IMR-90 (cell line): ENCODE results near the gene VPS13C. TPM values are rescaled to one million over a fixed set of nuclear protein-coding genes. Genes with fewer than 3 reads are reported as not detected.

ENCODE experiments used
- ATAC-seq: fragments of 200-7000 bp; cut with Tn5 transposase; 2 replicates; pipeline ENCODE4 v1.9.1; 2020; ENCODE audit warnings: low read depth, mild to moderate bottlenecking, moderate library complexity
- BruUV-seq: library from RNA; stranded (reverse); fragments of 400-500 nt; replicated peaks from 2 replicates; lab custom pipeline; 2021; lab: Mats Ljungman, UMichigan
- CTCF ChIA-PET: fragments of 300-600 bp; formaldehyde crosslinking; extraction: SDS; loops from one replicate; lab custom pipeline; 2021; ENCODE audit warnings: antibody characterized with exemption; lab: Yijun Ruan, JAX
- POLR2A ChIA-PET: fragments of 300-600 bp; sonication (Branson Sonifier 250); formaldehyde crosslinking; loops from one replicate; lab custom pipeline; 2022; ENCODE audit warnings: antibody characterized with exemption; ENCODE audit not compliant: unreplicated experiment; lab: Charles Lee
- DNase-seq: peaks from one replicate; pipeline ENCODE4 v3.0.0; 2013
- H2AFZ ChIP-seq: replicated peaks from 2 replicates; pipeline ENCODE3; 2013; ENCODE audit warnings: low read length, mild to moderate bottlenecking; ENCODE audit not compliant: poor library complexity
- H2AK5ac ChIP-seq: 2 replicates; pipeline ENCODE4 v1.6.1; 2013; ENCODE audit warnings: low read depth, low read length, inconsistent platforms
- H2AK9ac ChIP-seq: replicated peaks from 2 replicates; pipeline ENCODE3; 2013; ENCODE audit warnings: mild to moderate bottlenecking, low read depth, low read length, moderate library complexity; ENCODE audit not compliant: poor library complexity
- H2BK120ac ChIP-seq: 2 replicates; pipeline ENCODE4 v1.6.1; 2013; ENCODE audit warnings: low read depth, low read length, inconsistent platforms
- H2BK15ac ChIP-seq: 3 replicates; pipeline ENCODE4 v1.6.1; 2013; ENCODE audit warnings: low read depth, low read length, inconsistent platforms
- H2BK20ac ChIP-seq: 2 replicates; pipeline ENCODE4 v1.6.1; 2013; ENCODE audit warnings: low read depth, mild to moderate bottlenecking, inconsistent platforms, low read length, moderate library complexity
- H2BK5ac ChIP-seq: 2 replicates; pipeline ENCODE4 v1.6.1; 2013; ENCODE audit warnings: mild to moderate bottlenecking, low read depth, low read length, inconsistent platforms; ENCODE audit not compliant: poor library complexity, severe bottlenecking
- H3K14ac ChIP-seq: replicated peaks from 2 replicates; pipeline ENCODE4 v1.6.1; 2013; ENCODE audit warnings: low read depth, low read length, inconsistent platforms
- H3K18ac ChIP-seq: 2 replicates; pipeline ENCODE4 v1.6.1; 2013; ENCODE audit warnings: low read depth, low read length, control low read depth
- H3K23ac ChIP-seq: 2 replicates; pipeline ENCODE4 v1.6.1; 2013; ENCODE audit warnings: low read depth, low read length, inconsistent platforms
- H3K27ac ChIP-seq: 2 replicates; pipeline ENCODE4 v1.5.1; 2013; ENCODE audit warnings: mild to moderate bottlenecking, control low read depth, low read length; ENCODE audit not compliant: insufficient read depth
- H3K27me3 ChIP-seq: 2 replicates; pipeline ENCODE4 v1.6.1; 2013; ENCODE audit warnings: low read length; ENCODE audit not compliant: control insufficient read depth, insufficient read depth
- H3K36me3 ChIP-seq: 2 replicates; pipeline ENCODE4 v1.6.1; 2013; ENCODE audit warnings: low read length, mixed read lengths; ENCODE audit not compliant: control insufficient read depth, insufficient read depth
- H3K4ac ChIP-seq: 2 replicates; pipeline ENCODE4 v1.6.1; 2013; ENCODE audit warnings: low read depth, low read length, inconsistent platforms
- H3K4me1 ChIP-seq: 2 replicates; pipeline ENCODE4 v1.6.1; 2013; ENCODE audit warnings: low read length, mixed read lengths; ENCODE audit not compliant: control insufficient read depth, insufficient read depth
- H3K4me2 ChIP-seq: 2 replicates; pipeline ENCODE4 v1.6.1; 2013; ENCODE audit warnings: low read depth, mild to moderate bottlenecking, control low read depth, low read length, moderate library complexity
- H3K4me3 ChIP-seq: 2 replicates; pipeline ENCODE4 v1.5.1; 2013; ENCODE audit warnings: low read depth, mild to moderate bottlenecking, control low read depth, low read length, moderate library complexity; ENCODE audit not compliant: insufficient read depth
- H3K56ac ChIP-seq: 2 replicates; pipeline ENCODE4 v1.6.1; 2013; ENCODE audit warnings: low read length, inconsistent platforms; ENCODE audit not compliant: insufficient read depth; ENCODE audit errors: extremely low read depth
- H3K79me1 ChIP-seq, 2 experiments: 2 replicates each; pipeline ENCODE4 v1.6.1; 2013; ENCODE audit warnings: low read length in 2 of 2, inconsistent platforms in 1 of 2, low read depth in 1 of 2
- H3K9ac ChIP-seq: 2 replicates; pipeline ENCODE4 v1.6.1; 2013; ENCODE audit warnings: low read depth, low read length, control low read depth
- H3K9me1 ChIP-seq: 2 replicates; pipeline ENCODE4 v1.6.1; 2013; ENCODE audit warnings: low read length, inconsistent platforms; ENCODE audit not compliant: insufficient read depth
- H3K9me3 ChIP-seq: 2 replicates; pipeline ENCODE4 v1.6.1; 2013; ENCODE audit warnings: low read length; ENCODE audit not compliant: control insufficient read depth, insufficient read depth
- H4K20me1 ChIP-seq: 2 replicates; pipeline ENCODE4 v1.6.1; 2013; ENCODE audit warnings: low read length, inconsistent platforms; ENCODE audit not compliant: insufficient read depth
- H4K5ac ChIP-seq: 2 replicates; pipeline ENCODE4 v1.6.1; 2013; ENCODE audit warnings: mild to moderate bottlenecking, low read depth, low read length, control low read depth
- H4K8ac ChIP-seq, 2 experiments: 2 replicates each; pipeline ENCODE4 v1.6.1; 2013; ENCODE audit warnings: low read depth in 2 of 2, low read length in 2 of 2, control low read depth in 1 of 2, inconsistent platforms in 1 of 2
- H4K91ac ChIP-seq: 2 replicates; pipeline ENCODE4 v1.6.1; 2013; ENCODE audit warnings: low read depth, low read length, inconsistent platforms; ENCODE audit not compliant: insufficient read depth
- NFE2L2 ChIP-seq: fragments of 150-350 bp; IDR thresholded peaks from 2 replicates; pipeline ENCODE4 v1.6.1; 2016; ENCODE audit warnings: low read depth, mild to moderate bottlenecking, low read length
- RFX5 ChIP-seq: IDR thresholded peaks from 2 replicates; pipeline ENCODE4 v1.8.0; 2012; ENCODE audit warnings: low read depth, mild to moderate bottlenecking, low read length, moderate library complexity
- WGBS, 2 experiments: methylation state at CpG; one replicate each; pipeline versions ENCODE4 v1.1.5 to v1.1.7; 2013; ENCODE audit warnings: missing lambda C conversion rate in 2 of 2; ENCODE audit not compliant: insufficient read length in 1 of 2; ENCODE audit errors: extremely low coverage in 2 of 2; 5-methylcytosine and 5-hydroxymethylcytosine counted together
- dilution Hi-C: fragments of 300-500 bp; cut with HindIII; formaldehyde crosslinking; loops from one replicate; pipeline ENCODE4 v1.14.3; 2018; ENCODE audit warnings: low sequenced_read_pairs; ENCODE audit not compliant: unreplicated experiment
- in situ Hi-C: fragments of 300-500 bp; cut with MboI; formaldehyde crosslinking; loops from 3 replicates; pipeline ENCODE4 v1.14.3; 2019; ENCODE audit warnings: low sequenced_read_pairs, inconsistent platforms, mixed read lengths
- intact Hi-C: fragments of 100-400 bp; cut with micrococcal nuclease; formaldehyde crosslinking; loops from 2 replicates; pipeline ENCODE4 v1.10.0; 2022
- polyA plus RNA-seq, 3 experiments: library from polyadenylated mRNA; depleted of rRNA; stranded (reverse); fragments of >200 nt; gene quantifications; 2 replicates each; pipeline ENCODE4 v1.2.3, GENCODE V29; 2012; ENCODE audit warnings: low replicate concordance in 1 of 3
- total RNA-seq: library from RNA; depleted of rRNA; stranded (reverse); fragments of >200 nt; gene quantifications from 2 replicates; pipeline ENCODE4 v1.2.3, GENCODE V29; 2012

The VPS13C gene
- total and polyA plus RNA-seq, 2 of the 4 experiments (the other 2 are of a cell fraction) = 8.1 to 32.8 TPM

- H2AK5ac ChIP-seq = no peak overlapping the region
- H3K4me1 ChIP-seq = no peaks in the 10 kb centered on the region
- H3K14ac ChIP-seq = no peak overlapping the region
- H3K18ac ChIP-seq = no peak overlapping the region
- H3K9me1 ChIP-seq = peaks cover 2% of the 10 kb centered on the region; the same call in 1 of the 2 replicates
- no peaks in the 10 kb centered on the region for H3K27me3 ChIP-seq
- no peak overlapping the region for H3K27ac ChIP-seq
- no peak overlapping the region for H3K56ac ChIP-seq
- H3K4me3 ChIP-seq = no peak overlapping the region
- H2BK15ac ChIP-seq = no peak overlapping the region
- WGBS, 2 experiments = no CpG with 5 or more reads among the region's 5 CpGs
- ATAC-seq = no peak
- in situ Hi-C loops = no loop called here
- no peak overlapping the region for H3K4me2 ChIP-seq
- no peak overlapping the region for H4K5ac ChIP-seq
- ChIA-PET POLR2A (no interaction called here), CTCF (no interaction called here)
- TF ChIP-seq RFX5 = no peak
- TF ChIP-seq NFE2L2 = no peak
- H3K4ac ChIP-seq = no peak overlapping the region
- H3K23ac ChIP-seq = no peak overlapping the region
- H3K79me1 ChIP-seq = peaks cover 22 to 34% of the 10 kb centered on the region in 2 experiments; a peak in 3 of 4 replicates
- intact Hi-C loops = no loop called here
- H3K36me3 ChIP-seq = no peaks in the 10 kb centered on the region
- no peak overlapping the region for H4K91ac ChIP-seq
- no peaks in the 10 kb centered on the region for H3K9me3 ChIP-seq
- H2BK120ac ChIP-seq = no peak overlapping the region
- BruUV-seq = no TSS peak
- dilution Hi-C loops = no loop called here
- no peak overlapping the region for H3K9ac ChIP-seq
- no peak overlapping the region for H2BK5ac ChIP-seq
- no peak overlapping the region for H2BK20ac ChIP-seq
- DNase-seq = no peak
- H4K20me1 ChIP-seq = peaks cover 17% of the 10 kb centered on the region; the same call in 1 of the 2 replicates
- no peak overlapping the region for H2AK9ac ChIP-seq
- no peak overlapping the region for H4K8ac ChIP-seq
- H2AFZ ChIP-seq = no peak overlapping the region
Observed at GRCh38 chr15:62053439-62054085, 6.7 kb downstream of the VPS13C start.
